Fibroblast of skin of scalp (primary cell): ENCODE results near the gene SMG6.

Source experiments
- DNase-seq: peaks from one replicate; pipeline ENCODE4 v3.0.0-alpha.2; 2013

SMG6 gene

DNA sequence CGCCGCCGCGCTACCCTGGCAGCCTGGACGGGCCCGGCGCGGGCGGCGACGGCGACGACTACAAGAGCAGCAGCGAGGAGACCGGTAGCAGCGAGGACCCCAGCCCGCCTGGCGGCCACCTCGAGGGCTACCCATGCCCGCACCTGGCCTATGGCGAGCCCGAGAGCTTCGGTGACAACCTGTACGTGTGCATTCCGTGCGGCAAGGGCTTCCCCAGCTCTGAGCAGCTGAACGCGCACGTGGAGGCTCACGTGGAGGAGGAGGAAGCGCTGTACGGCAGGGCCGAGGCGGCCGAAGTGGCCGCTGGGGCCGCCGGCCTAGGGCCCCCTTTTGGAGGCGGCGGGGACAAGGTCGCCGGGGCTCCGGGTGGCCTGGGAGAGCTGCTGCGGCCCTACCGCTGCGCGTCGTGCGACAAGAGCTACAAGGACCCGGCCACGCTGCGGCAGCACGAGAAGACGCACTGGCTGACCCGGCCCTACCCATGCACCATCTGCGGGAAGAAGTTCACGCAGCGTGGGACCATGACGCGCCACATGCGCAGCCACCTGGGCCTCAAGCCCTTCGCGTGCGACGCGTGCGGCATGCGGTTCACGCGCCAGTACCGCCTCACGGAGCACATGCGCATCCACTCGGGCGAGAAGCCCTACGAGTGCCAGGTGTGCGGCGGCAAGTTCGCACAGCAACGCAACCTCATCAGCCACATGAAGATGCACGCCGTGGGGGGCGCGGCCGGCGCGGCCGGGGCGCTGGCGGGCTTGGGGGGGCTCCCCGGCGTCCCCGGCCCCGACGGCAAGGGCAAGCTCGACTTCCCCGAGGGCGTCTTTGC is 245.6 kb downstream of the SMG6 start:
- DNase-seq = no peak

DNA sequence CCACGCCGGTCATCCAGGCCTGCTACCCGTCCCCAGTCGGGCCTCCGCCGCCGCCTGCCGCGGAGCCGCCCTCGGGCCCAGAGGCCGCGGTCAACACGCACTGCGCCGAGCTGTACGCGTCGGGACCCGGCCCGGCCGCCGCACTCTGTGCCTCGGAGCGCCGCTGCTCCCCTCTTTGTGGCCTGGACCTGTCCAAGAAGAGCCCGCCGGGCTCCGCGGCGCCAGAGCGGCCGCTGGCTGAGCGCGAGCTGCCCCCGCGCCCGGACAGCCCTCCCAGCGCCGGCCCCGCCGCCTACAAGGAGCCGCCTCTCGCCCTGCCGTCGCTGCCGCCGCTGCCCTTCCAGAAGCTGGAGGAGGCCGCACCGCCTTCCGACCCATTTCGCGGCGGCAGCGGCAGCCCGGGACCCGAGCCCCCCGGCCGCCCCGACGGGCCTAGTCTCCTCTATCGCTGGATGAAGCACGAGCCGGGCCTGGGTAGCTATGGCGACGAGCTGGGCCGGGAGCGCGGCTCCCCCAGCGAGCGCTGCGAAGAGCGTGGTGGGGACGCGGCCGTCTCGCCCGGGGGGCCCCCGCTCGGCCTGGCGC is 246.3 kb downstream of the SMG6 start:
- DNase-seq = no peak

DNA sequence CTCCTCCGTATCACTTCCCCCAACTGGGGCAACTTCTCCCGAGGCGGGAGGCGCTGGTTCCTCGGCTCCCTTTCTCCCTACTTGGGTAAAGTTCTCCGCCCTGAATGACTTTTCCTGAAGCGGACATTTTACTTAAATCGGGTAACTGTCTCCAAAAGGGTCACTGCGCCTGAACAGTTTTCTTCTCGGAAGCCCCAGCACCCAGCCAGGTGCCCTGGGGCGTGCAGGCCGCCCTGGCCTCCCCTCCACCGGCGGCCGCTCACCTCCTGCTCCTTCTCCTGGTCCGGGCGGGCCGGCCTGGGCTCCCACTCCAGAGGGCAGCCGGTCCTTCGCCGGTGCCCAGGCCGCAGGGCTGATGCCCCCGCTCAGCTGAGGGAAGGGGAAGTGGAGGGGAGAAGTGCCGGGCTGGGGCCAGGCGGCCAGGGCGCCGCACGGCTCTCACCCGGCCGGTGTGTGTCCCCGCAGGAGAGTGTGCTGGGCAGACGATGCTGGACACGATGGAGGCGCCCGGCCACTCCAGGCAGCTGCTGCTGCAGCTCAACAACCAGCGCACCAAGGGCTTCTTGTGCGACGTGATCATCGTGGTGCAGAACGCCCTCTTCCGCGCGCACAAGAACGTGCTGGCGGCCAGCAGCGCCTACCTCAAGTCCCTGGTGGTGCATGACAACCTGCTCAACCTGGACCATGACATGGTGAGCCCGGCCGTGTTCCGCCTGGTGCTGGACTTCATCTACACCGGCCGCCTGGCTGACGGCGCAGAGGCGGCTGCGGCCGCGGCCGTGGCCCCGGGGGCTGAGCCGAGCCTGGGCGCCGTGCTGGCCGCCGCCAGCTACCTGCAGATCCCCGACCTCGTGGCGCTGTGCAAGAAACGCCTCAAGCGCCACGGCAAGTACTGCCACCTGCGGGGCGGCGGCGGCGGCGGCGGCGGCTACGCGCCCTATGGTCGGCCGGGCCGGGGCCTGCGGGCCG is 247.1 kb downstream of the SMG6 start:
- peak; percentile 63 for DNase-seq

DNA sequence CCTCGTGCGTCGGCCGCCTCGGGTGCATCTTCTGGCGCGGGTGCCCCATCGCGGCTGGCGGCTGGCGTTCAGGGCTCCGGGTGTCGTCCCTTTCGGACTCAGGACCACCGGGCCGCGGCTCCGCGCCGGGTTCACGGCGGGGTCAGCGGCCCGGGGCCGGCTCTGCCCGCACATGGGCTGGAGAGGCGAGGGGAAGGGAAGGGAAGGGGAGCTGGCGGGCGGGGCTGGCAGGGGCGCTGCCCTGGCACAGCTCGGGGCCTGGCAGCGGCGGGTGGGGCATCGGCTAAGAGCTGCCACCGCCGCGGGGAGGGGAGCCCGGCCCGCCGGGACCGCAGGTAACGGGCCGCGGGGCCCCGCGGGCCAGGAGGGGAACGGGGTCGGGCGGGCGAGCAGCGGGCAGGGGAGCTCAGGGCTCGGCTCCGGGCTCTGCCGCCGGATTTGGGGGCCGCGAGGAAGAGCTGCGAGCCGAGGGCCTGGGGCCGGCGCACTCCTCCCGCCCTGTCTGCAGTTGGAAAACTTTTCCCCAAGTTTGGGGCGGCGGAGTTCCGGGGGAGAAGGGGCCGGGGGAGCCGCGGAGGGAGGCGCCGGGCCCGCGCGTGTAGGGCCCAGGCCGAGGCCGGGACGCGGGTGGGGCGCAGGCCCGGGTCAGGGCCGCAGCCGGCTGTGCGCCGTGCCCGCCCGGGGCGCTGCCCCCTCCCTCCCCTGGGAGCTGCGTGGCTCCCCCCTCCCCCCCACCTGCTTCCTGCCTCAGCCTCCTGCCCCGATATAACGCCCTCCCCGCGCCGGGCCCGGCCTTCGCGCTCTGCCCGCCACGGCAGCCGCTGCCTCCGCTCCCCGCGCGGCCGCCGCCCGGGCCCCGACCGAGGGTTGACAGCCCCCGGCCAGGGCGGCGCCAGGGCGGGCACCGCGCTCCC is 248.0 kb downstream of the SMG6 start:
- peak; percentile 63 for DNase-seq

- DNase-seq = peak; percentile 83
These were observed 248.9 kb downstream of the SMG6 start, which contains the start of gene HIC1 for GRCh38 chr17:2054512-2055291. Gene HIC1 (plus strand): TSS chr17:2055103. CDS start chr17:2056691, 1,588 bp downstream.

DNA sequence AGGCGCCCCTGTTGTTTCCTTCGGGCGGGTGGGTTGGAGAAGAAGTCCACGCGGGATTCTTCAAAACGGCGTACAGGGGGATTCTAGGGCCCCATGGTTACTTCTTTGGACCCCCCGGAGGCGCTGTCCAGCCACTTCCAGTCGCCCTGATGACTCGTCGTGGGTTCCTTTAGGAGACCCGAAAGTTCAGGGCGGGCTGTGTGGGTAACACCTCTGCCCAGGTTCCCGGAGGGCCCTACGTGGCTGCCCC is 249.4 kb downstream of the SMG6 start:
- DNase-seq = no peak

- peak; percentile 77 for DNase-seq
These were observed 250.0 kb downstream of the SMG6 start for GRCh38 chr17:2053380-2054261.

- no peak for DNase-seq
These were observed 251.5 kb downstream of the SMG6 start for GRCh38 chr17:2051933-2052559.

DNA sequence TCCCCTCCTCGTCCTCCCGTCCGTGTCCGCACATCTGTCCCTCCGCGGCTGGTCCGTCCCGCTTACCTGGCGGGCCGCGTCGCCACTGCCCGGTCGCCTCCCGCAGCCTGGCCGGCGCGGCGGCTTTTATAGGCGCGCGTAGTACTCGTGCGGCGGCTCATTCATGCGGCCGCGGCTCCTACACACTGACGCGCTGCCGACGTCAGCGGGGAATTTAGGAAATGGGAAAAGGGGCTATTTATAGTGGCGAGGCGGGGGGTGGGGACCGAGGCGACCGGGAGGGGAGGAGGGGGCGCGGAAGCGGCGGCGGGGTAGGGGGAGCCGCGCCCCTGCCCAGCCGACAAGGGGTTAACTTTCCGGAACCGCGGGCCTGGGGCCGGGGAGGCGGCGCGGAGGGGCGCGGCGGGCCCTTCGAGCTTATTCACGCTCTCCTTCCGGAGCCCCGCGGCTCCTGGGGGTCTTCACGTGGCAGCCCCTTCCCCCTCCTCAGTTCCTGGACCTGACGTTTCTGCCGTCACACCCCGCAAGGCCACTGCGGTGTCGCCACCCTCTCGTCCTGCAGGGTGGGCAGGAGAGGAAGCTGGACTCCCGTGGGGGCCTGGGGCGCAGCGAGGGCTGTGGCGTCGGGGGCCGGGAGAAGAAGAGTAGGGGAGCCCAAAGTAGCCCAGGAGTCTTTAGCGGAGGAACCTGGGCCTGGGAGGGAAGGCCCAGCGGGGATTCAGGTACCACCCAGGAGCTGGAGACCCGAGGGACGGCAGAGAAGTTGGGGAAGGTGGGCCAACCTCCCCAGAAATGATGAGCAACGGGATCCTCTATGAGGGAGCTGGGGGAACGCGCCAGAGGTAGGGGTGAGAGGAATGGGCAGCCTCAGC is 252.3 kb downstream of the SMG6 start:
- peak; percentile 57 for DNase-seq

DNA sequence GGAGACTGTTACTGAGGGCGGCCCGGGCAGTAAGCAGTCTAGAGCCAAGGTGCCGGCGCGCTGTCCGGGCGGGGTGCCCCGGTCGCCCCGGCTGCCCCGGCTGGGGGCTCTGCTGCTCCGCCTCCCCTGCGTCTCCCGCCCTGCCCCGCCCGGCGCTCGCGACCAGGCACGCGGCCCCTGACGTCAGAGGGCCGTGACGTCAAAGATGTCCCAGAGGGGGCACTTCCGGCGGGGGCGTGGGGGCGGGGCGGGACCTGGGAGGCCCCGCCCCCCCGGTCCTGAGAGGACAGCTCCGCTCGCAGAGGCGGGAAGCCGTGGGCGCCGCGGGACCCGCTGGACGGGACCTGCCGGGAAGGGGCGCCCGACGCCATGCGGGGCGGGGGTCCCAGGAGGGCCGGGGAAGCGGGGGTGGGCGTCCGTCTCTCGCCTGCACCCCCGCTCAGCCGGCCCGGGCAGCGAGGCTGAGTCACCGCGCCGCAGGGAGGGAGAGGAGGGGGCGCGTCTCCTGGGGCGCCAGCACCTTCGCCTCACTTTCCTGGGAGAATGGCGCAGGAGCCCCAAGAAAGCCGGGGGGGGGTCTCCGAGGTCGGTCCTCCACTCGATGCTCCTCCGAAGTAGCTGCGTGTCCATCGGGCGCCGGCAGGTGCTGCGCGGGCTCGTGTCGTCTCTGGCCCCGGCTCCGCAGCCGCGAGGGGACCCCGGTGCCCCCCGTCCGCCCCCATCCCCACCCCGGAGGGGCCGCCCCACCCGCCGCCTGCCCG is 253.1 kb downstream of the SMG6 start:
- DNase-seq = peak; percentile 82

DNA sequence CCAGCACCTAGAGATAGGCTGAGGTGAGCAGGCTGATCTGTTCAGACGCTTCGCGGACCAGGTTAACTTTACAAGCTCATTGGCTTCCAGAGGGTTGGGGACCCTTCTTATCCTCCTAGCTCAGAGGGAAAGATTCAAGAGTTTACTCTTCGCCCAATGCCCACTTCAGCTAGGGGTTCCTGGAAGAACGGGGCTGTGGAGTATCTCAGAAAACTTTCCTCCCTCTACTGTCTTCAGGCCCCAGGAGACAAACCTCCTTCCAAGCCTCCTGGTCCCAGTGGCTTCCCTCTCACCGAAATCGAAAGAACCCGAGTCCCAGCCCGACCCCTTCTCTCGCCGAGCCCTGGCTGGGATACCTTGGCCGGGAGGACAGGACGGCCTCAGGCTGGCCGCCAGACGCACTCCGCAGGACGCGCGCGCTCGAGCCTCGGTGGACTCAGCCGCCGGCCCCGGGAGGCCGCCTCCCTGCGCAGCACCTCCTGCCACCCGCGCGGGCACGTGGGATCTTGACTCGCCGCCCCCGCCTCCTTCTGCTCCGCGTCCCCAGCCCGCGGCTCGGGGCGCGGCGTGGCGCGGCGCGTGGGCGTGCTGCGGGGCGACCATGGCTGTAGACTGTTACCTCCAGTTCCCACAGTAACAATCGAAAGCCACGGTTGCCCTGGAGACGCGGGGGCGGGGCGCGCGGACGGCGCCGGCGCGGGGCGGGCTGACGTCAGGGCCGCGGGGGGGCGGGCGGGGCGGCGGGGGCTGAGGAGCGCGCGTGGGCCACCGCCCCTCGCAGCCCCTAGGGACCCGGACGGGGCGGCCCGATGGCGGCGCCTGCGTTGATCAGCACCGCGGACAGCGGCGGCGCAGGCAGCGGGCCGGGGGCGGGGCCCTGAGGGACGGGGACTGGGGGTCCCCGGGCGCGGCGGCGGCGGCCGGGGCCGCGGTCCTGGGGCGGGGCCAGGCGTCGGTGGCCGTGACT is 254.0 kb downstream of the SMG6 start:
- DNase-seq = peak; percentile 89

DNA sequence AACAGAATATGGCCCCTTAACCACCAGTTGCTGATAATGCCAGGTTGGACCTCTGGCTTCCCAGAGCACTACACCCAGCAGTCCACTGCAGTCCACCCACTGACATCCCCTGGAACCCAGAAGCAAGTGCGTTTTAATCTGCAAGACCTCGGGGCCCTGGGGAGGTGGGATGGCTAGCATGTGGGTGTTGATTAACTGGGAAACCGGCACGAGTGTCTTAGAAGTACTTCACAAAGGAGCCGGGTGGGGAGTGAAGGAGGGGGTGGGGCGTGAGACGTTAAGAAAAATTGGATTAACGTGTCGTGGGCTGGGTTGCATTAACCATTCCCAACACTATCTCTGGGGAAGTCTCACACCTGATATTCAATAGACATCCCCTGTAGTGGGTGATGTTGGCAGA is 254.8 kb downstream of the SMG6 start:
- DNase-seq = no peak

DNA sequence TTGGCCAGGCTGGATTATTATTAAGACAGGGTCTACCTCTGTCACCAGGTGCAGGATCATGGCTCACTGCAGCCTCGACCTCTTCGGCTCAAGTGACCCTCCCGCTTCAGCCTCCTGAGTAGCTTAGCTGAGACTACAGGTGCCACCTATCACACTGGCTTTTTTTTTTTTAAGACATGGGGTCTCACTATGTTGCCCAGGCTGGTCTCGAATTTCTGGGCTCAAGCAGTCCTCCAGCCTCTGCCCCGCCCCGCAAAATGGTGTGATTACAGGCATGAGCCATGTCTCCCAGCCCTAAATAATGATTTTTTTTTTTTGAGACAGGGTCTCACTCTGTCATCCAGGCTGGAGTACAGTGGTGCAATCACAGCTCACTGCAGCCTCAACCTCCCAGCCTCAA is 256.0 kb downstream of the SMG6 start:
- no peak for DNase-seq

- no peak for DNase-seq
These were observed 259.2 kb downstream of the SMG6 start for GRCh38 chr17:2044263-2044894.

- DNase-seq = peak; percentile 77
These were observed 259.8 kb downstream of the SMG6 start for GRCh38 chr17:2043785-2044184.

DNA sequence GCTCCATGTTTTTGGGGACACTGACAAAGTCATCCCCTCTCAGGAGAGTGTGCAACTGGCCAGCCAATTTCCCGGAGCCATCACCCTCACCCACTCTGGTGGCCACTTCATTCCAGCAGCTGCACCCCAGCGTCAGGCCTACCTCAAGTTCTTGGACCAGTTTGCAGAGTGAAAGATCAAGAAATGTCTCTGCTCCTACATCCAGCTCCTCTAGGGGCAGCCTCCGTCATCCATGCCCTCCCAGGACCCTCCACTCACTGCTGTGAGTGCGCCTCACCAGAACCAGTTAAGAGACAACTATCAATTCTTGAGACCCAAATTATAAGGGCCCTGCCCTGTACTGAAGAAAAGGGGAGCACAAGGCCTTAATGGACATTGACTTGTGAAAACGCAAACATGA is 260.7 kb downstream of the SMG6 start:
- no peak for DNase-seq
